AG09319 (cell line): Measurements from ENCODE around the gene RBL2.

Source experiments
- DNase-seq: peaks from one replicate; pipeline ENCODE4 v3.0.0-alpha.2; 2010; ENCODE audit warnings: low read depth; ENCODE audit errors: extremely low read depth
- TF ChIP-seq, protein P1 (sequence below): IDR thresholded peaks from 2 replicates; pipeline ENCODE4 v1.5.1; 2011; ENCODE audit warnings: low read depth, mild to moderate bottlenecking, inconsistent platforms, low read length, moderate library complexity

The RBL2 gene

DNA sequence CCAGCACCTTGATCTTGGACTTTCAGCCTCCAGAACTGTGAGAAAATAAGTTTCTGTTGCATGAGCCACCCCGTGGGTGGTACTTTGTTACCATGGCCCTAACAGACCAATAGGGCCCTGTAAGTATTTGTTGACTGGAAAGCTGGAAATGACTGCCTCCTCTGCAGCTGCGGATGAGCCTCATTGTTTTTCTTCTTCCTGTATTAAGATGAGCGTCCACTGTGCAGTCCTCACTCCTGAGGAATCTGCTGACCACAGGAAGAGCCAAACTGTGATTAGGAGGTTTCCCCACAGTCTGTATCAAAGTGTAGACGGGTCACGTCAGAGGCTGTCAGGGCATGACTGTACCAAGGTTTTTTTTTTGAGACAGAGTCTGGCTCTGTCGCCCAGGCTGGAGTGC is 81.0 kb downstream of the RBL2 start:
- TF ChIP-seq, protein P1, sequence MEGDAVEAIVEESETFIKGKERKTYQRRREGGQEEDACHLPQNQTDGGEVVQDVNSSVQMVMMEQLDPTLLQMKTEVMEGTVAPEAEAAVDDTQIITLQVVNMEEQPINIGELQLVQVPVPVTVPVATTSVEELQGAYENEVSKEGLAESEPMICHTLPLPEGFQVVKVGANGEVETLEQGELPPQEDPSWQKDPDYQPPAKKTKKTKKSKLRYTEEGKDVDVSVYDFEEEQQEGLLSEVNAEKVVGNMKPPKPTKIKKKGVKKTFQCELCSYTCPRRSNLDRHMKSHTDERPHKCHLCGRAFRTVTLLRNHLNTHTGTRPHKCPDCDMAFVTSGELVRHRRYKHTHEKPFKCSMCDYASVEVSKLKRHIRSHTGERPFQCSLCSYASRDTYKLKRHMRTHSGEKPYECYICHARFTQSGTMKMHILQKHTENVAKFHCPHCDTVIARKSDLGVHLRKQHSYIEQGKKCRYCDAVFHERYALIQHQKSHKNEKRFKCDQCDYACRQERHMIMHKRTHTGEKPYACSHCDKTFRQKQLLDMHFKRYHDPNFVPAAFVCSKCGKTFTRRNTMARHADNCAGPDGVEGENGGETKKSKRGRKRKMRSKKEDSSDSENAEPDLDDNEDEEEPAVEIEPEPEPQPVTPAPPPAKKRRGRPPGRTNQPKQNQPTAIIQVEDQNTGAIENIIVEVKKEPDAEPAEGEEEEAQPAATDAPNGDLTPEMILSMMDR: no peak
- DNase-seq: no peak

DNA sequence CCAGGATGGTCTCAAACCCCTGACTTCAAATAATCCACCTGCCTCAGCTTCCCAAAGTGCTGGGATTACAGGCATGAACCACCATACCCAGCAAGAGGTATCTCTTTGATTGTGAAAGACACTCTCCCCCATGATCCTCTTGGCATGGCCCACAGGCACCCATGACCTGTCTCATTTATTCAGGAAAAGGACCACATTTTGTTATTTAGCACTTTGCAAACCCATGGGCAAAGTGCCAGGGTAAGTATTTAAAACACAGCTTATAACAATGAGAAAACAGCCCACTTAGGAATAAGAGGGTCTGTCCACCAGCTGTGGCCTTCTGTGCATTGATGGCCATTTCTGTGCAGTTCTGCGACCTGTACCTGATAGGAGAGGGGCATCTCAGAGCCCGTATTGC is 81.5 kb downstream of the RBL2 start:
- DNase-seq: no peak
- TF ChIP-seq, protein P1: no peak

DNA sequence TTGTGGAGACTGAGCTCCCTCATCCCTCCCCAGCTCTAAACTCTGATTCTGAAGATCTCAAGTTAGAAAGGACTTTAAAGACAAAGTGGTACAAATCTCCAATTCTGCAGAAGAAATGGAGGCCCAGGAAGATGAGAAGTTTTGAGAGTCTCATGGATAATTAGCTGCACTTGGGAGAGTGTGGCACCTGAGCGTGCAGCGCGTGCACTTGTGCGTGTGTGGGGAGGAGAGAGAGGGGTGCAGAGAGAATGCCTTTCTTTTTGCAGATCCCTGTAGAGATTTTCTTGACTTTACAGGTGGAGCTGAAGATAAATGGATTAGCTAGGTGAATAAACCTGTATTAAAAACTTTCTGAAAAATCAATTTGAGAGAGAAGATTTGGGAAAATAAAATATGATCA is 83.6 kb downstream of the RBL2 start:
- TF ChIP-seq, protein P1: no peak
- DNase-seq: no peak

DNA sequence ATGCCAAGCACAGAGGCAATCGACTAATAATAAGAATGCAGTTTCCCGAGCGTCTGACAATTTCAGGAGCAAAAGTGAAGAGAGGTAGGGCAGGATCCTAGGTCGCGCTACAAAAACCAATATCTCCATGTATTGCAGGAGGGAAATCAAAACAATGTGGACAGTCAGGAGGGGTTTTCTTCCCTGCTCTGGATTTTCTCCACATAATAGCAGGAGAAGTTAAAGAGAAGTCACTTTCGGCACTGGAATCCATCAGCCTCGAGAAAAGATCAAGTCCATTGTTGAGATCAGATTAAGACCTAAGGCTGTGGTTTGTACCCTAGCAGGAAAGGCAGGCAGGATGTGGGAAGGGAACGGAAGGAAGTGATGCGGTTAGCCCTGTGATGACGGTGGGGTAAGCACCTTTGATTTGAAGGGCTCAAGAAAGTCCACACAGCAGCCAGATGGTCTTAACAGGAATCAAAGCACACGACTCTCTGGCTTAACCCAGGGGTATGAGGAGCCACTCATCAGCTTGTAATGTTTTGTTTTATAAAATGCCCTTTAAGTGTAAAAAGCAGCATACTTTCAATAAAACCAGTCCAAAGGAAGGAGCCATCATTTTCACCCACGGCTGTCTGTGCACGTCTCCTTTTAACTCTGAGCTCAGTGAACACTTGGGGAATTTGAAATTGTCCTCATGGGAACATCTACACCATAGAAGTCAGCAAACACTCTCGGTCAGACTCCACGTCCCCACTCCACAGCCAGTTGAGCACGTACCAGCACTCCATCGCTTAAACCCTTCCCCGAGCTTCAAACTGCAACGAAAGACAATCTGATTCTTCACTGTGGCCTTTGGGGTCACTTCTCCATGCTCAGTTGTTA is 84.5 kb downstream of the RBL2 start:
- DNase-seq: no peak
- TF ChIP-seq, protein P1: no peak

DNA sequence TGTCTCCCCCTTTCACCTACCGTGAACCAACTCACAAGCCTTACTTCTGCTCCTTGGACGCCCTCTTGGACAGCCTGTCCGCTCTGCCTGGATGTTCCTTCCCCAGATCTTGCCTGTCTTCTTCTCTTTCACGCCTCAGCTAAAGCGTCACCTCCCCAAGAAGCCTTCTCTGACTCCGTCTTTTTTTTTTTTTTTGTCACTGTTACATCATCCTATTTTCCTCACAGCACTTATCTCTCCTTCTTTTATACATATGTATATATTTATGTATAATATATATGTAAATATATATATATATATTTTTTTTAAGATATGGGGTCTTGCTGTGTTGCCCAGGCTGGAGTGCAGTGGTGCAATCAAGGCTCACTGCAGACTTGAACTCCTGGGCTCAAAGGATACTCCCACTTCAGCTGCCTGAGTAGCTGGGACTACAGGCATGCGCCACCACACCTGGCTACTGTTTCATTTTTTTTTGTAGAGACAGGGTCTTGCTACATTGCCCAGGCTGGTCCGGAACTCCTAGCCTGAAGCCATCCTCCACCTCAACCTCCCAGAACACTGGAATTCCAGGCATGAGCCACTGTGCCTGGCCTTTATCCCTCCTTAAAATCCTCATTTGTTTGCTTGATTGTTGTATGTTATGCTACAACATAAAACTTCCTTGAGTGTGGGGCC is 85.3 kb downstream of the RBL2 start:
- TF ChIP-seq, protein P1: no peak
- no peak for DNase-seq

DNA sequence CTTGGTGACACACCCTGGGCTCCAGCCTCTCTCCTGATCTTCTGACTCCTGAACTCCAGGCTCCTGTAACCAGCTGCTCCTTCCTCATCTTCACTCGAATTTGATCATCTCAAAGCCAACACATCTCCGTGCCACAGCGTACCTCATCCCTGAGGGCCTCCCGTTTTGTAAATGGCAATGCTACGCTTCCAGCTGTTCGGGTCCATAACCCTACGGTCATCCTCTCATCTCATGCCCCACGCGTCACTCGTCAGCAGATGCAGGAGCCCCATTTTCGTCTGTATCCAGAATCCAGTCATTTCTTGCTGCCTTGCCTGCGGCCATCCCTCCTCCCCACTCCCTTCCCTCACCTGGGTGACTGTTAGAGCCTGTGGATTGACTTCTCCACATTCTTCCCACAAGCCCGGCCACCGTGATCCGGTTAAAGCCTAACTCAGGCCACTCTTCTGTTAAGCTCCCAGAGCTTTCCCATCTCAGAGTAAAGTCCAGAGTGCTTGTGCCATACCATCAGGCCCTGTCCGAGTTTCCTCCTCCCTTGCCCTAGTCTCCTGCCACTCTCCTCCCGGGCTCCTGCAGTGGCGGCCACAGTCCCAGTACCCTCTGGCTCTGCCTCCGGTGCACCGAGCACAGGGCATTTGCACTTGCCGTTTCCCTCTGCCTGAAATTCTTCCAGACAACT is 89.0 kb downstream of the RBL2 start:
- TF ChIP-seq, protein P1: no peak

More for the DNA sequence above, 89.0 kb downstream of the RBL2 start:
- no peak for DNase-seq
